Sigmoid colon (tissue), 4 donors: ENCODE data around the gene RPS6KA1.

ENCODE experiments used
- POLR2AphosphoS5 ChIP-seq, 4 donors: sonication (generic); formaldehyde crosslinking; IDR thresholded peaks; one replicate each; pipeline ENCODE4 v1.6.1; 2017; ENCODE audit warnings: antibody characterized with exemption in 4 of 4
- TF ChIP-seq, protein P1 (sequence below), 4 experiments: fragments of 450-650 bp in 3 of 4; fragments of 200-600 bp in 1 of 4; IDR thresholded peaks; one replicate each; pipeline ENCODE4 v1.5.1; 2016 to 2019; ENCODE audit warnings: antibody characterized with exemption in 4 of 4, mild to moderate bottlenecking in 3 of 4, moderate library complexity in 2 of 4

DNA sequence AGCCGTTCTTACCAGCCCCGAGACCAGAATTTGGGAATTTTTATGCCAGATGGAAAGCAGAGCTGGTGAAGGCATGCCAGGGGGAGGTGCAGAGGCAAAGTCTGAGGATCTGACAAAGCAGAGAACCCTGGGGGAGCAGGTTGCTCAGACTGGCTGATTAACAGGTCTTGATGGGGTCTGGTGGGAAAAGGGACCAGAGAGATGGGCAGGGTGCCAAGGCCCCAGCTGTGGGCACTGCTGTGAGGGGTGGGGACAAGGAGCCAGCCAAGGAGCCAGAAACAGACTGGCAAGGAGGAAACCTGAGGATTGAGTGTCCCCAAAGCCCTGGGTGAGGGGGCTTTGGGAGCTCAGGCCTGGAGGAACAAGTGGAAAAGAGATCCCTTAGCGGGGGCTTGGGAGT lies 21.4 kb downstream of the RPS6KA1 start:
- TF ChIP-seq, protein P1, sequence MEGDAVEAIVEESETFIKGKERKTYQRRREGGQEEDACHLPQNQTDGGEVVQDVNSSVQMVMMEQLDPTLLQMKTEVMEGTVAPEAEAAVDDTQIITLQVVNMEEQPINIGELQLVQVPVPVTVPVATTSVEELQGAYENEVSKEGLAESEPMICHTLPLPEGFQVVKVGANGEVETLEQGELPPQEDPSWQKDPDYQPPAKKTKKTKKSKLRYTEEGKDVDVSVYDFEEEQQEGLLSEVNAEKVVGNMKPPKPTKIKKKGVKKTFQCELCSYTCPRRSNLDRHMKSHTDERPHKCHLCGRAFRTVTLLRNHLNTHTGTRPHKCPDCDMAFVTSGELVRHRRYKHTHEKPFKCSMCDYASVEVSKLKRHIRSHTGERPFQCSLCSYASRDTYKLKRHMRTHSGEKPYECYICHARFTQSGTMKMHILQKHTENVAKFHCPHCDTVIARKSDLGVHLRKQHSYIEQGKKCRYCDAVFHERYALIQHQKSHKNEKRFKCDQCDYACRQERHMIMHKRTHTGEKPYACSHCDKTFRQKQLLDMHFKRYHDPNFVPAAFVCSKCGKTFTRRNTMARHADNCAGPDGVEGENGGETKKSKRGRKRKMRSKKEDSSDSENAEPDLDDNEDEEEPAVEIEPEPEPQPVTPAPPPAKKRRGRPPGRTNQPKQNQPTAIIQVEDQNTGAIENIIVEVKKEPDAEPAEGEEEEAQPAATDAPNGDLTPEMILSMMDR (IDR thresholded peaks at IDR 0.05) = no peak
- TF ChIP-seq POLR2AphosphoS5 (IDR thresholded peaks at IDR 0.05) = no peak
